K562 (cell line): ENCODE measurements around the gene FGF22. TPM values are rescaled to one million over a fixed set of nuclear protein-coding genes. Genes with fewer than 3 reads are reported as not detected.

Experiments
- BCLAF1 ChIP-seq, 2 experiments: fragments of 450-650 bp in 1 of 2; IDR thresholded peaks; 2 replicates each; pipeline ENCODE4 v1.6.1; 2011 to 2017; ENCODE audit warnings: low read depth in 2 of 2, antibody characterized with exemption in 1 of 2, borderline replicate concordance in 1 of 2, low read length in 1 of 2, mild to moderate bottlenecking in 1 of 2, mixed read lengths in 1 of 2; ENCODE audit not compliant: control insufficient read depth in 1 of 2
- FOS ChIP-seq: IDR thresholded peaks from 3 replicates; pipeline ENCODE4 v1.6.1; 2011; ENCODE audit not compliant: insufficient read length; ENCODE audit errors: extremely low read depth
- FOXK2 ChIP-seq, 2 experiments: fragments of 450-650 bp; IDR thresholded peaks in 1 of 2; conservative IDR thresholded peaks in 1 of 2; 2 replicates each; pipeline ENCODE4 v1.6.1; 2016; ENCODE audit warnings: low read depth in 2 of 2, mild to moderate bottlenecking in 1 of 2
- HCFC1 ChIP-seq: IDR thresholded peaks from 2 replicates; pipeline ENCODE4 v1.6.1; 2012; ENCODE audit warnings: low read depth, low read length, improper control_type of control experiment
- MITF ChIP-seq: IDR thresholded peaks from 2 replicates; pipeline ENCODE4 v1.6.1; 2014; ENCODE audit warnings: antibody characterized with exemption
- MTA3 ChIP-seq: fragments of 450-650 bp; formaldehyde crosslinking; IDR thresholded peaks from 2 replicates; pipeline ENCODE4 v1.6.1; 2017; ENCODE audit warnings: mild to moderate bottlenecking, borderline replicate concordance
- NFYB ChIP-seq: IDR thresholded peaks from 2 replicates; pipeline ENCODE4 v1.6.1; 2011; ENCODE audit warnings: mild to moderate bottlenecking, moderate library complexity; ENCODE audit not compliant: insufficient read length; ENCODE audit errors: extremely low read depth
- NR2C2 ChIP-seq, 2 experiments: fragments of 200-800 bp in 1 of 2; sonication (Bioruptor generic) in 1 of 2; sonication (generic) in 1 of 2; formaldehyde crosslinking in 1 of 2; IDR thresholded peaks; 2 replicates each; pipeline versions ENCODE4 v1.6.1 to v1.8.0; 2016 to 2022; ENCODE audit warnings: mild to moderate bottlenecking in 1 of 2, missing compliant biosample characterization in 1 of 2, missing genetic modification characterization in 1 of 2, missing genetic modification reagents in 1 of 2
- POU5F1 ChIP-seq: fragments of 150-350 bp; IDR thresholded peaks from 2 replicates; pipeline ENCODE4 v1.6.1; 2014; ENCODE audit warnings: borderline replicate concordance, low read length, low read depth, mild to moderate bottlenecking; ENCODE audit not compliant: partially characterized antibody
- RB1 ChIP-seq: fragments of 450-650 bp; IDR thresholded peaks from 2 replicates; pipeline ENCODE4 v1.6.1; 2017; ENCODE audit warnings: low read depth, mild to moderate bottlenecking
- TCF7L2 ChIP-seq: fragments of 150-350 bp; IDR thresholded peaks from 2 replicates; pipeline ENCODE4 v1.6.1; 2016; ENCODE audit warnings: low read depth, mild to moderate bottlenecking, low read length, moderate library complexity
- TEAD4 ChIP-seq, 2 experiments: sonication (generic) in 1 of 2; formaldehyde crosslinking in 1 of 2; IDR thresholded peaks; 2 replicates each; pipeline versions ENCODE4 v1.6.1 to v1.8.0; 2012 to 2022; ENCODE audit warnings: borderline replicate concordance in 1 of 2, inconsistent platforms in 1 of 2, low read length in 1 of 2, mild to moderate bottlenecking in 1 of 2, missing genetic modification reagents in 1 of 2
- ZFX ChIP-seq: sonication (generic); formaldehyde crosslinking; IDR thresholded peaks from 2 replicates; pipeline ENCODE4 v1.8.0; 2022; ENCODE audit warnings: mild to moderate bottlenecking, missing genetic modification reagents, moderate library complexity
- polyA plus RNA-seq, 8 experiments: library from polyadenylated mRNA; depleted of rRNA in 4 of 8; stranded (reverse) in 5 of 8; unstranded in 3 of 8; fragments of >200 nt; fragmentation: Nextera tagmentation in 2 of 8; fragmentation: Illumina TruSeq in 1 of 8; extraction: Ambion mirVana in 2 of 8; extraction: Trizol in 1 of 8; gene quantifications; 2 replicates each; pipeline versions ENCODE4 v1.2.1 to v1.2.3, GENCODE V29; 2011 to 2014; ENCODE audit warnings: inconsistent platforms in 1 of 8, missing spikeins in 1 of 8
- total RNA-seq, 7 experiments: library from RNA; depleted of rRNA in 6 of 7; stranded (reverse); fragments of >200 nt in 6 of 7; fragmentation: Illumina TruSeq in 2 of 7; extraction: Trizol in 2 of 7; gene quantifications; 2 replicates each; pipeline versions ENCODE4 v1.2.1 to v1.2.3, GENCODE V29; 2011 to 2021; ENCODE audit warnings: low replicate concordance in 1 of 7
- TF ChIP-seq, protein P1 (sequence below): fragments of 450-650 bp; formaldehyde crosslinking; IDR thresholded peaks from 2 replicates; pipeline ENCODE4 v1.4.0; 2020; ENCODE audit warnings: mild to moderate bottlenecking, moderate library complexity
- TF ChIP-seq, protein P2 (sequence below), 2 experiments: IDR thresholded peaks in 1 of 2; conservative IDR thresholded peaks in 1 of 2; 2 replicates each; pipeline ENCODE4 v1.6.1; 2016; ENCODE audit warnings: low read depth in 2 of 2, mild to moderate bottlenecking in 1 of 2, missing compliant biosample characterization in 1 of 2, missing genetic modification characterization in 1 of 2, moderate library complexity in 1 of 2

FGF22 gene
- total and polyA plus RNA-seq, 9 of the 15 experiments (the other 6 are each of a cell fraction or from before 2014, with no cell fraction given) = 0.14 to 2.2 (median 0.86) TPM; not detected in 4

DNA sequence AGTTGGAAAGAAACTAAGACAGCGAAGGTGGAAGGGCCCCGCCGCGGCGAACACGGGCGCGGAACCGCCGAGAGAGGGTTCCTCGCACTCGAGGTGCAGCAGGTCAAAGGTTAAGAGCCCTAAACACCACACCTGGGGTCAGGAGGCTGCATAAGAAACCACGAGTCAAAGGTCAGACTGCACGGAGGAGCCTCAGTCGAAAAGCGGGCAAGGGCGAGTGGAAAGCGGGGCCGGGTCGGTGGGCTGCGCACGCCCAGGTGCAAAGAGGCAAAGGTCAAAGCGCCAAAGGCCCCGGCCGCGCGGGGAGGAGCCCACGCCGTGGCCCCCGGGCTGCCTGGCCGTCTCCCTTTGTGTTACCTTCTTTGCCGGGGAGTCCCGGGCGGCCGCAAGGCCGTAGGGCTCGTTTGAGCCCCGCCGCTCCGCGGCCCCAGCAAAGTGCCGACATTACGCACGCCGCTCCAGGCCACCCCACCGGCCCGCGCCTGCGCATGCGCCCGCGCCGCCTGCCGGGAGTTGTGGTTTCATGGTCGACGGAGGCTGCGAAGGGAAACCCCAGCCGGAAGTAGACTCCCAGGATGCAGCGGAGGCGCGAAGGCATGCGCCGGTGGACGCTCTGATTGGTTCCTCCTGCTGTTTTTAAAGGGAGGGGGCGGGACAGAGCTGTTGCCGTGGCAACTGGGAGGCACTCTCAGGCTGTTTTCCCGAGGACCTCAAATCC, 6.5 kb upstream of the FGF22 start, which contains the start of gene POLRMT (continued):
- TF ChIP-seq TCF7L2 = 0 out of 2 replicates have a peak, but pooled peaks have one; percentile 11
- TF ChIP-seq, protein P1, sequence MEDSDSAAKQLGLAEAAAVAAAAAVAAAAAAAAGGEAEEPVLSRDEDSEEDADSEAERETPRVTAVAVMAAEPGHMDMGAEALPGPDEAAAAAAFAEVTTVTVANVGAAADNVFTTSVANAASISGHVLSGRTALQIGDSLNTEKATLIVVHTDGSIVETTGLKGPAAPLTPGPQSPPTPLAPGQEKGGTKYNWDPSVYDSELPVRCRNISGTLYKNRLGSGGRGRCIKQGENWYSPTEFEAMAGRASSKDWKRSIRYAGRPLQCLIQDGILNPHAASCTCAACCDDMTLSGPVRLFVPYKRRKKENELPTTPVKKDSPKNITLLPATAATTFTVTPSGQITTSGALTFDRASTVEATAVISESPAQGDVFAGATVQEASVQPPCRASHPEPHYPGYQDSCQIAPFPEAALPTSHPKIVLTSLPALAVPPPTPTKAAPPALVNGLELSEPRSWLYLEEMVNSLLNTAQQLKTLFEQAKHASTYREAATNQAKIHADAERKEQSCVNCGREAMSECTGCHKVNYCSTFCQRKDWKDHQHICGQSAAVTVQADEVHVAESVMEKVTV (CRISPR knock-in tag) = no peak
- TF ChIP-seq BCLAF1 (IDR thresholded peaks at IDR 0.05; ENCODE audit: borderline replicate concordance in 1 of 2, control insufficient read depth in 1 of 2, low read depth in 2 of 2, low read length in 1 of 2) = 0 out of 4 replicates have a peak, but pooled peaks of 1 of the 2 experiments have one; percentile 62
- TF ChIP-seq RB1 = 0 out of 2 replicates have a peak, but pooled peaks have one; percentile 23
- peak; percentile 88 for TF ChIP-seq POU5F1
- peak; percentile 75 for TF ChIP-seq FOXK2 (conservative IDR thresholded peaks at IDR 0.05 in 1 of 2, IDR thresholded peaks at IDR 0.05 in 1 of 2; ENCODE audit: low read depth in 2 of 2)
- peak; percentile 81 for TF ChIP-seq NFYB
- peak; percentile 36; the same call in 1 of the 2 replicates for TF ChIP-seq MTA3
- TF ChIP-seq NR2C2 (CRISPR knock-in tag; IDR thresholded peaks at IDR 0.05) = peak; percentile 90
- peak; percentile 99 for TF ChIP-seq NR2C2 (tag; IDR thresholded peaks at IDR 0.05)
- TF ChIP-seq, protein P2, sequence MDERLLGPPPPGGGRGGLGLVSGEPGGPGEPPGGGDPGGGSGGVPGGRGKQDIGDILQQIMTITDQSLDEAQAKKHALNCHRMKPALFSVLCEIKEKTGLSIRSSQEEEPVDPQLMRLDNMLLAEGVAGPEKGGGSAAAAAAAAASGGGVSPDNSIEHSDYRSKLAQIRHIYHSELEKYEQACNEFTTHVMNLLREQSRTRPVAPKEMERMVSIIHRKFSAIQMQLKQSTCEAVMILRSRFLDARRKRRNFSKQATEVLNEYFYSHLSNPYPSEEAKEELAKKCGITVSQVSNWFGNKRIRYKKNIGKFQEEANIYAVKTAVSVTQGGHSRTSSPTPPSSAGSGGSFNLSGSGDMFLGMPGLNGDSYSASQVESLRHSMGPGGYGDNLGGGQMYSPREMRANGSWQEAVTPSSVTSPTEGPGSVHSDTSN (CRISPR knock-in tag; IDR thresholded peaks at IDR 0.05; ENCODE audit: low read depth) = peak; percentile 32
- TF ChIP-seq, protein P2 (tag; conservative IDR thresholded peaks at IDR 0.05; ENCODE audit: low read depth) = peak; percentile 96
- peak; percentile 70 for TF ChIP-seq ZFX (CRISPR knock-in tag)
- peak; percentile 86 for TF ChIP-seq FOS
- peak; percentile 92 for TF ChIP-seq HCFC1
- no peak for TF ChIP-seq MITF
- TF ChIP-seq TEAD4 (IDR thresholded peaks at IDR 0.05; ENCODE audit: low read length) = no peak
- TF ChIP-seq TEAD4 (CRISPR knock-in tag; IDR thresholded peaks at IDR 0.05; ENCODE audit: borderline replicate concordance) = no peak
